A549 (cell line): ENCODE results near the gene HSFX1. TPM values are rescaled to one million over a fixed set of nuclear protein-coding genes. Genes with fewer than 3 reads are reported as not detected.
A peak's percentile ranks its signal among the peaks of the same experiment; 100 is the strongest.
"Not testable (repeated sequence)": the region's sequence is repeated elsewhere in the genome, so short reads cannot be mapped to it uniquely, and the experiment has no call there.

ENCODE experiments used
- ATAC-seq, 2 experiments: fragments of 200-7000 bp in 1 of 2; fragments of >200 bp in 1 of 2; cut with Nextera tagmentation in 1 of 2; cut with Tn5 transposase in 1 of 2; 3 replicates each; pipeline versions ENCODE4 v1.8.0 to v1.9.1; 2018 to 2020; ENCODE audit warnings: mild to moderate bottlenecking in 1 of 2, moderate library complexity in 1 of 2
- CTCF ChIA-PET: fragments of 300-600 bp; sonication (Branson Sonifier 250); formaldehyde crosslinking; extraction: SDS; loops from one replicate; lab custom pipeline; 2021; ENCODE audit warnings: antibody characterized with exemption, inconsistent platforms; lab: Yijun Ruan, JAX
- POLR2A ChIA-PET: fragments of 350-600 bp; formaldehyde crosslinking; extraction: SDS; loops from one replicate; lab custom pipeline; 2021; ENCODE audit warnings: antibody characterized with exemption, inconsistent platforms; lab: Yijun Ruan, JAX
- DNase-seq, 2 experiments: peaks; one replicate each; pipeline versions ENCODE4 v3.0.0 to v3.0.0-alpha.2; 2011 to 2016; ENCODE audit warnings: low read depth in 1 of 2, low spot score in 1 of 2
- FAIRE-seq: peaks from 2 replicates; lab custom pipeline; 2011; peaks lifted over from hg19 to GRCh38; lab: Jason Lieb, UNC
- H3K27ac ChIP-seq, 2 experiments: fragments of >200 bp; sonication (Bioruptor Twin); formaldehyde crosslinking; 3 replicates each; pipeline ENCODE4 v1.5.1; 2016 to 2017
- H3K4me1 ChIP-seq: fragments of >200 bp; sonication (Bioruptor Twin); formaldehyde crosslinking; 3 replicates; pipeline ENCODE4 v1.6.1; 2016
- H3K4me2 ChIP-seq: fragments of >200 bp; sonication (Bioruptor Twin); formaldehyde crosslinking; 3 replicates; pipeline ENCODE4 v1.6.1; 2016
- H3K4me3 ChIP-seq: fragments of >200 bp; sonication (Bioruptor Twin); formaldehyde crosslinking; 3 replicates; pipeline ENCODE4 v1.5.1; 2016
- H3K9me3 ChIP-seq: fragments of >200 bp; sonication (Bioruptor Twin); formaldehyde crosslinking; 3 replicates; pipeline ENCODE4 v1.6.1; 2016
- CHD2 ChIP-seq: fragments of 150-350 bp; IDR thresholded peaks from 2 replicates; pipeline ENCODE4 v1.6.1; 2014; ENCODE audit warnings: low read length; ENCODE audit not compliant: partially characterized antibody
- EHMT2 ChIP-seq: fragments of 200-600 bp; sonication (generic); IDR thresholded peaks from 2 replicates; pipeline ENCODE4 v1.6.1; 2016; ENCODE audit warnings: antibody characterized with exemption, low read depth, mild to moderate bottlenecking, moderate library complexity
- FOSL2 ChIP-seq, 2 experiments: fragments of 450-650 bp in 1 of 2; fragments of >200 bp in 1 of 2; sonication (Bioruptor Twin) in 1 of 2; formaldehyde crosslinking; IDR thresholded peaks; 2 replicates each; pipeline versions ENCODE4 v1.5.0 to v1.6.1; 2016 to 2020; ENCODE audit warnings: mild to moderate bottlenecking in 1 of 2, moderate library complexity in 1 of 2
- HOXB5 ChIP-seq: fragments of 250-450 bp; sonication (Bioruptor Pico); IDR thresholded peaks from 2 replicates; pipeline ENCODE4 v1.5.0; 2020; ENCODE audit warnings: mild to moderate bottlenecking, moderate library complexity
- KDM1A ChIP-seq: fragments of 200-600 bp; sonication (generic); IDR thresholded peaks from 2 replicates; pipeline ENCODE4 v1.6.1; 2016; ENCODE audit warnings: low read depth, mild to moderate bottlenecking
- MAX ChIP-seq: IDR thresholded peaks from 2 replicates; pipeline ENCODE4 v1.6.1; 2012
- RFX5 ChIP-seq: fragments of 450-650 bp; IDR thresholded peaks from 2 replicates; pipeline ENCODE4 v1.7.1; 2014; ENCODE audit warnings: antibody characterized with exemption, mild to moderate bottlenecking, moderate library complexity
- ZC3H11A ChIP-seq: fragments of 450-650 bp; IDR thresholded peaks from 2 replicates; pipeline ENCODE4 v1.6.1; 2014; ENCODE audit warnings: antibody characterized with exemption, mild to moderate bottlenecking
- ZNF302 ChIP-seq: fragments of 250-450 bp; sonication (Bioruptor Pico); IDR thresholded peaks from 2 replicates; pipeline ENCODE4 v1.9.0; 2021; ENCODE audit warnings: inconsistent platforms, mild to moderate bottlenecking, moderate library complexity
- WGBS: methylation state at CpG from one replicate; pipeline ENCODE4 v1.1.6; 2017; ENCODE audit errors: missing lambda C conversion rate; 5-methylcytosine and 5-hydroxymethylcytosine counted together
- polyA plus RNA-seq, 4 experiments: library from polyadenylated mRNA; depleted of rRNA in 3 of 4; stranded (reverse); fragments of >200 nt; fragmentation: RNase III in 1 of 4; extraction: RNeasy Plus Mini Kit Qiagen cat#74134 plus additional on column Dnase treatment in 1 of 4; gene quantifications; 2 replicates in 3 of 4; 3 replicates in 1 of 4; pipeline ENCODE4 v1.2.3, GENCODE V29; 2011 to 2017
- TF ChIP-seq, protein P1 (sequence below): fragments of 450-650 bp; IDR thresholded peaks from 2 replicates; pipeline ENCODE4 v1.6.1; 2014; ENCODE audit warnings: antibody characterized with exemption

HSFX1 gene
- polyA plus RNA-seq, 2 of the 4 experiments (the other 2 are of a cell fraction): 0.18 to 0.44 TPM

- Histone ChIP-seq H3K4me1 (no peaks in the 10 kb centered on the region), H3K27ac (no peak overlapping the region), H3K9me3 (no peaks in the 10 kb centered on the region)
- no peak for DNase-seq
- no peak for FAIRE-seq
- no peak for ATAC-seq
- WGBS: 13% methylated on average over 5 of the region's 11 CpGs
- TF ChIP-seq MAX (no peak), KDM1A (no peak), ZC3H11A (no peak), EHMT2 (no peak), RFX5 (no peak), CHD2 (no peak), ZNF302 (CRISPR knock-in tag) (no peak), HOXB5 (CRISPR knock-in tag) (no peak), FOSL2 (IDR thresholded peaks at IDR 0.05) (no peak), FOSL2 (CRISPR knock-in tag; IDR thresholded peaks at IDR 0.05) (no peak)
- TF ChIP-seq, protein P1, sequence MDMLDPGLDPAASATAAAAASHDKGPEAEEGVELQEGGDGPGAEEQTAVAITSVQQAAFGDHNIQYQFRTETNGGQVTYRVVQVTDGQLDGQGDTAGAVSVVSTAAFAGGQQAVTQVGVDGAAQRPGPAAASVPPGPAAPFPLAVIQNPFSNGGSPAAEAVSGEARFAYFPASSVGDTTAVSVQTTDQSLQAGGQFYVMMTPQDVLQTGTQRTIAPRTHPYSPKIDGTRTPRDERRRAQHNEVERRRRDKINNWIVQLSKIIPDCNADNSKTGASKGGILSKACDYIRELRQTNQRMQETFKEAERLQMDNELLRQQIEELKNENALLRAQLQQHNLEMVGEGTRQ: no peak
- TF ChIP-seq, all 56 proteins: peak for 0
- Histone ChIP-seq H3K4me2 (no peak overlapping the region), H3K4me3 (no peak overlapping the region)
- POLR2A ChIA-PET: no interaction called here
- CTCF ChIA-PET: no interaction called here
Measured at GRCh38 chrX:149762696-149763614, 10.9 kb upstream of the HSFX1 start.

DNA sequence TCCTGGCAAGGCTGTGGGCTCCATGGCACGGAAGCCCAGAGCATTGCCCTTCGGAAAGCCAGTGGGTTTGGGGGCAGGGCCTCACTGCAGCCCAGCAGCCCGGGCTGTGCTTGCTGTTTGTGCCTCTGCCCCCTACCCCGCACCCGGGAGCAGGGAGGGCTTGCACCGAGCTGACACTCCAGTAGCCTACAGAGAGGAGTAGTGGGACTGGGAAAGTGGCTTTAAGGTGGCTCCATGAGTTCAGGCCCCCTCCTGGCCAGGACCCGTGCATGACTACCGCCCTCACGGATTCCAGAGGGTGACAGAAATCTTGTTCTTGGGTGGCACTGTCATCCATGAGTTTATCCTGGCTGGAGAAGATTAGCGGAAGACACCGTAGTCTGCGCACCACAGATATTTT lies 3.5 kb upstream of the HSFX1 start:
- H3K27ac ChIP-seq, H3K9me3 ChIP-seq, POLR2A ChIA-PET, CTCF ChIA-PET, H3K4me3 ChIP-seq, H3K4me2 ChIP-seq, H3K4me1 ChIP-seq, DNase-seq: not testable (repeated sequence)
- FAIRE-seq (peak; percentile 7), ATAC-seq (peak in 1 of 2 experiments; percentile 64; a peak in 3 of 6 replicates)
- WGBS: no CpG with 5 or more reads among the region's 12 CpGs

- POLR2A ChIA-PET, DNase-seq, ATAC-seq, CTCF ChIA-PET, H3K4me2 ChIP-seq, H3K4me1 ChIP-seq, H3K4me3 ChIP-seq, H3K9me3 ChIP-seq, H3K27ac ChIP-seq: not testable (repeated sequence)
- WGBS: no CpG with 5 or more reads among the region's 9 CpGs
- peak; percentile 98 for FAIRE-seq
Measured at GRCh38 chrX:149773026-149773425, 842 bp upstream of the HSFX1 start.

GRCh38 chrX:149777999-149778398 lies 4.1 kb downstream of the HSFX1 start:
- ATAC-seq: peak in 1 of 2 experiments; percentile 52; a peak in 1 of 6 replicates
- POLR2A ChIA-PET, H3K4me2 ChIP-seq, H3K4me3 ChIP-seq, H3K27ac ChIP-seq, DNase-seq, H3K4me1 ChIP-seq, CTCF ChIA-PET, H3K9me3 ChIP-seq, FAIRE-seq: not testable (repeated sequence)
- WGBS: no CpG with 5 or more reads among the region's 7 CpGs

GRCh38 chrX:149781727-149782126 lies 7.9 kb downstream of the HSFX1 start, which contains the start of gene MAGEA9:
Gene MAGEA9 (plus strand): TSS chrX:149781930. CDS start chrX:149786211, 4,281 bp downstream.
- H3K4me2 ChIP-seq, H3K4me1 ChIP-seq, FAIRE-seq, H3K4me3 ChIP-seq, H3K27ac ChIP-seq, POLR2A ChIA-PET, DNase-seq, H3K9me3 ChIP-seq, CTCF ChIA-PET: not testable (repeated sequence)
- no CpG with 5 or more reads among the region's 14 CpGs for WGBS
- peak in 1 of 2 experiments; percentile 35; a peak in 1 of 6 replicates for ATAC-seq

DNA sequence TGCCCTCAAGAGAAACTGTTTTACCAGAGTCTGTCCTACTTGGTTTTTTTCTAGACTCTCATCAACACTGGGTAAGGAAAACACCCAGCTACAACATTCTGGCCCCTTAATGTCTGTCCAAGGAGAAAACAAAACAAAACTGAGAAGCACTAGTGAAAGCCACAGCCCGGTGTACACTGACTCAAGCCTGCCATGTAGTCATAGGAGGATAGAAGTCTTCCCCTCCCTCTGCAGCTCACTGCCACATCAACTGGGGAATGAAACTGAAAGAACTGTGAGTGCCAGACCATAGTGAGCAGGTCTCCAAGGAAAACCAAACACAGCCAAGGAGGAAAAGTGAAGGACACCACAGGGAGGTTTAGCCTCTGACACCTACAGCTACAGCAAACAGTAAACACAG lies 21.7 kb downstream of the HSFX1 start:
- DNase-seq, H3K4me2 ChIP-seq, H3K4me1 ChIP-seq, POLR2A ChIA-PET, H3K4me3 ChIP-seq, FAIRE-seq, H3K9me3 ChIP-seq, CTCF ChIA-PET, H3K27ac ChIP-seq: not testable (repeated sequence)
- ATAC-seq: peak in 1 of 2 experiments; percentile 64; a peak in 2 of 6 replicates
- no CpG with 5 or more reads among the region's 1 CpG for WGBS
